ENCODE results near the gene HS6ST1. TPM values are rescaled to one million over a fixed set of nuclear protein-coding genes. Genes with fewer than 3 reads are reported as not detected.

HS6ST1 gene
- total RNA-seq, 1 donor = 19.9 TPM

GRCh38 chr2:128308889-128309279 is 9.8 kb downstream of the HS6ST1 start:
- no peak for DNase-seq (ENCODE audit: low read depth)
- TF ChIP-seq CTCF (IDR thresholded peaks at IDR 0.05; ENCODE audit: insufficient read depth, low read depth, low read length) = no peak

GRCh38 chr2:128308284-128308731 is 10.4 kb downstream of the HS6ST1 start:
- no peak for DNase-seq (ENCODE audit: low read depth)
- no peak for TF ChIP-seq CTCF (IDR thresholded peaks at IDR 0.05; ENCODE audit: insufficient read depth, low read depth, low read length)

More at GRCh38 chr2:128308889-128309279, 9.8 kb downstream of the HS6ST1 start:
- H3K4me3 ChIP-seq (ENCODE audit: low read depth, low read length) = no peak overlapping the region

GRCh38 chr2:128307595-128307994 is 11.1 kb downstream of the HS6ST1 start:
- no peak for TF ChIP-seq CTCF (IDR thresholded peaks at IDR 0.05; ENCODE audit: insufficient read depth, low read depth, low read length)
- H3K4me3 ChIP-seq (ENCODE audit: low read depth, low read length) = no peak overlapping the region
- DNase-seq (ENCODE audit: low read depth) = no peak

More at GRCh38 chr2:128308284-128308731, 10.4 kb downstream of the HS6ST1 start:
- H3K4me3 ChIP-seq (ENCODE audit: low read depth, low read length) = no peak overlapping the region

- no peak for DNase-seq (ENCODE audit: low read depth)
Observed at GRCh38 chr2:128306931-128307460, 11.7 kb downstream of the HS6ST1 start.

GRCh38 chr2:128306081-128306930 is 12.4 kb downstream of the HS6ST1 start:
- TF ChIP-seq CTCF (IDR thresholded peaks at IDR 0.05; ENCODE audit: insufficient read depth, low read depth, low read length) = peak; percentile 51
- DNase-seq (ENCODE audit: low read depth) = peak; percentile 100
- H3K4me3 ChIP-seq (ENCODE audit: low read depth, low read length) = no peak overlapping the region

More at GRCh38 chr2:128306931-128307460, 11.7 kb downstream of the HS6ST1 start:
- TF ChIP-seq CTCF (IDR thresholded peaks at IDR 0.05; ENCODE audit: insufficient read depth, low read depth, low read length) = no peak
- H3K4me3 ChIP-seq (ENCODE audit: low read depth, low read length) = no peak overlapping the region

- peak overlapping the region; percentile 7 for H3K4me3 ChIP-seq (ENCODE audit: low read depth, low read length)
- no peak for TF ChIP-seq CTCF (IDR thresholded peaks at IDR 0.05; ENCODE audit: insufficient read depth, low read depth, low read length)
- peak; percentile 69 for DNase-seq (ENCODE audit: low read depth)
Observed at GRCh38 chr2:128305555-128306080, 13.1 kb downstream of the HS6ST1 start.

Measured in fibroblast of villous mesenchyme (primary cell).